Renal pelvis (tissue), 4 donors: Measurements from ENCODE around the gene SKAP2. TPM values are rescaled to one million over a fixed set of nuclear protein-coding genes. Genes with fewer than 3 reads are reported as not detected.
A peak's percentile ranks its signal among the peaks of the same experiment; 100 is the strongest.

ENCODE experiments used
- DNase-seq: peaks from one replicate; pipeline ENCODE4 v3.0.0-alpha.2; 2013
- polyA plus RNA-seq, 3 donors: library from polyadenylated mRNA; unstranded; fragments of 120-200 nt; gene quantifications; one replicate each; pipeline ENCODE4 v1.2.1, GENCODE V29; 2013; ENCODE audit not compliant: insufficient read length in 3 of 3

Gene SKAP2
- polyA plus RNA-seq, 3 donors, result 19.1 to 23.1 (median 20.6) TPM

- DNase-seq, result no peak
Observed at GRCh38 chr7:26698806-26699205, 165.6 kb downstream of the SKAP2 start.

GRCh38 chr7:26698194-26698593, 166.2 kb downstream of the SKAP2 start:
- no peak for DNase-seq

DNA sequence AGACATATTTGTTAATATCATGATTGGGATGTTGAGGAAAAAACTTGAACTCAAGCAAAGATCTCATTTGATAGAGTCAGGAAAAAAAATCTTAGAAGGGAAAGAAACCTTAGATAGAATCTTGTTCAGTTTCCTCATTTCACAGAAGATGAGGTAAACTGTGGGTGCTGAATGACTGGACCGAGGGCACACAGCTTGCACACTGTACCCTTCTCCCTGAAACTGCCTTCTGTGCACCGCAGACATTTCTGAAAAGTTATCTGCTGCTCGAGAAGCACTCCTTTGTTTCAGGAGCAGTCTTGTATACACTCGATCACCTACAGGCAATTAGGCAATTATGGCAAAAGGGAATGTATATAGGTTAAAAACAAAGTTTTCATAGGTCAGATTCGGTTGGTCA, 167.4 kb downstream of the SKAP2 start:
- DNase-seq, result no peak

- DNase-seq, result no peak
Observed at GRCh38 chr7:26696161-26696560, 168.2 kb downstream of the SKAP2 start.

GRCh38 chr7:26694713-26695112, 169.7 kb downstream of the SKAP2 start:
- DNase-seq, result no peak

GRCh38 chr7:26694141-26694540, 170.2 kb downstream of the SKAP2 start:
- no peak for DNase-seq

DNA sequence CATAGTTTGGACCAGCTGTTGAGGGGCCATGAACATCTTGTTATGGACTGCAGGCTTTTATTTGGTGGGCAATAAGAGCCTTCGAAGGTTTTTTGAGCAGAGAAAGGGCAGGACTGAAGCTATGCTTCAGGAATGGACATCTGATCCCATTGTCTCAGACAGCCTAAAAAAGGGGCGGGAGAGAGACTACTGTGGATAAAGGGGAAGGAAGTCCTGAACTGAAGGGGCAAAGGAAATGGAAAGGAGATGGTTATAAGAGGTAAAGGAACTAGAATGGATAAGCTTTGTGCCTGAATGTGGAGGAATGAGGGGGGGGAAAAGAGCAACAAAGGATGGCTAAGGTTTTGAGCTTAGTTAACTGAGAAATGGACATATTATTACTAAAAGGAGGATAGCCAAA, 172.5 kb downstream of the SKAP2 start:
- DNase-seq, result no peak

GRCh38 chr7:26691406-26691805, 173.0 kb downstream of the SKAP2 start:
- no peak for DNase-seq

GRCh38 chr7:26690135-26690805, 174.1 kb downstream of the SKAP2 start:
- no peak for DNase-seq

GRCh38 chr7:26688936-26689506, 175.4 kb downstream of the SKAP2 start:
- no peak for DNase-seq

GRCh38 chr7:26688388-26688787, 176.0 kb downstream of the SKAP2 start:
- DNase-seq, result no peak

GRCh38 chr7:26687032-26687431, 177.4 kb downstream of the SKAP2 start:
- no peak for DNase-seq

DNA sequence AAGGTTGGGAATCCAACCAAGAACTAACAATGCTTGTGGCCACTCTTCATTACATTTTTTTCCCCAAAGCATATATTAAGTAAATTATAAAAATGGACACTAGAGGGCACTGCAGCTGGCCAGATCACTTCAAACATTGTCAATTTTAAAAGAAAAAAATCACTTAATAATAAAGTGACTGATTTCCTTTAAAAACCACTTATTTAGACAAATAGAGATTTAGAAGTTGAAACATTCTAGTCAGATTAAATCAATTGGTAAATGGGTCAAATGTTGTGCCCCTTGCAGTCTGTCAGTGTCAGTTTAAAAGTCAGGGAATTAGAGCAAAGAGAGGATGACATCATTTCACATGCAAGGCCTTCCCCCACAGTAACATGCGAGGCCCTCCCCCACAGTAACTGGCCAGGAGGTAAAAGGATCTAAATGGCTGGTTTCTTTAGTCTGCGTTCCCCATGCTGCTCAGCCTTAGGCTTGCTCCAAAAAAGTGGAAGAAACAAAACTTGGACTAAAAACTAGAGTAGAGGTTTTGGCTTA, 177.9 kb downstream of the SKAP2 start:
- peak; percentile 83 for DNase-seq

- DNase-seq, result no peak
Observed at GRCh38 chr7:26685606-26686005, 178.8 kb downstream of the SKAP2 start.

GRCh38 chr7:26684447-26684846, 179.9 kb downstream of the SKAP2 start:
- DNase-seq, result no peak

- DNase-seq, result no peak
Observed at GRCh38 chr7:26683277-26683676, 181.1 kb downstream of the SKAP2 start.

GRCh38 chr7:26681819-26682418, 182.5 kb downstream of the SKAP2 start:
- DNase-seq, result no peak

GRCh38 chr7:26680587-26680986, 183.8 kb downstream of the SKAP2 start:
- no peak for DNase-seq

DNA sequence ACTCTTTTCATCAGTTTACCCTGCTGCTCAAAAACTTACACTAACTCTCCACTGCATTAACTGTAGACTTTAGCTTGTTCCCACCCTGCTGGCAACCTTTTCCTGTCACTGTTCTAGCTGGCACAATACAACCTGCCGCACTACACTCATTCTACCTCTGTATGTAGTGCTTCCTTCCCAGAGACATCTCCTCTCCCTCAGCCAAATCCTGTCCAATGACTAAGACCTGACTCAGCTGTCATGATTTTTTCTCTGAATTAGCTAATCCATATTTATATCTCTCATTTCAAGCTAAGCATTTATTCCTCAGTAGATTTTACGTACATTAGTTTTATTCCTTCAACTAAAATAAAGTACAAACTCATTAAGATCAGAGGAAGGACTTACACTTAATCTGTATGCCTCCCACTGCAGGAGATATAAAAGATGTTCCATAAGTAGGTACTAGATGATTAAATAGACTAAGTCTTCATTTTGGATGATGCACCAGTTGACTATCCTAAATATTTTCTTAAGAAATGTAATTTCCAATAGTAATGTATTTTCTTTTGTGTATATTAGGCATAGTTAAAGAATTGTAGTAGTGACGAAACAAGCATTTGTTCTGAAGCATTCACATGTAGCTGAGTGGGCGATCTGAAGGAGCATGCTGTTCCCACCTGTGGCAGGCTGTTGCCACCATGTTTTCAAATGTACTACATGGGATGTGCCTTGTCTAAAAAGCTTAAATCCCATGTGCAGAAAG, 189.1 kb downstream of the SKAP2 start:
- DNase-seq, result no peak

- DNase-seq, result no peak
Observed at GRCh38 chr7:26673858-26674257, 190.5 kb downstream of the SKAP2 start.

DNA sequence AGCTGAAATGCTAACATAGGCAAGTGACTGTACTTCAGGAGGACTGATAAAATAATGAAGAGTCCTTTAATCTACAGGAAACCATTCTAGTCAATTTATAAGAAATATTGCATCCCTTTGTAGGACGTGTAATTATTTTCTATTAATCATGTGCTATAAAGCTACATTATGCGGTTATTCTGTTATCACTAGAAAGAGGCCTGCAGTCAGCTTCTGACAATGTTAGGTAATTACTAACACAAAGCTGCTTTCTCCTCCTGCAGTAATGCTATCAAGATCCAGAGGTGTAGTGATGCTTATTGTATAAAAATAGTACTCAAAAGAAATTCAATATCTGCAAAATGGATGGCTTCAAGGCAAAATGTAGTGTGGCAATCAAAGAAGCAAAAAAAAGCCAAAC, 191.1 kb downstream of the SKAP2 start:
- DNase-seq, result no peak

GRCh38 chr7:26670841-26671240, 193.5 kb downstream of the SKAP2 start:
- no peak for DNase-seq

- DNase-seq, result no peak
Observed at GRCh38 chr7:26670290-26670689, 194.1 kb downstream of the SKAP2 start.
